HG02763 (cell line): ENCODE measurements around the gene CTR9.

ENCODE experiments used
- ATAC-seq: cut with Tn5 transposase; IDR thresholded peaks from one replicate; pipeline ENCODE4 v1.9.1; 2021; ENCODE audit warnings: mild to moderate bottlenecking, moderate library complexity; ENCODE audit not compliant: unreplicated experiment

The CTR9 gene

DNA sequence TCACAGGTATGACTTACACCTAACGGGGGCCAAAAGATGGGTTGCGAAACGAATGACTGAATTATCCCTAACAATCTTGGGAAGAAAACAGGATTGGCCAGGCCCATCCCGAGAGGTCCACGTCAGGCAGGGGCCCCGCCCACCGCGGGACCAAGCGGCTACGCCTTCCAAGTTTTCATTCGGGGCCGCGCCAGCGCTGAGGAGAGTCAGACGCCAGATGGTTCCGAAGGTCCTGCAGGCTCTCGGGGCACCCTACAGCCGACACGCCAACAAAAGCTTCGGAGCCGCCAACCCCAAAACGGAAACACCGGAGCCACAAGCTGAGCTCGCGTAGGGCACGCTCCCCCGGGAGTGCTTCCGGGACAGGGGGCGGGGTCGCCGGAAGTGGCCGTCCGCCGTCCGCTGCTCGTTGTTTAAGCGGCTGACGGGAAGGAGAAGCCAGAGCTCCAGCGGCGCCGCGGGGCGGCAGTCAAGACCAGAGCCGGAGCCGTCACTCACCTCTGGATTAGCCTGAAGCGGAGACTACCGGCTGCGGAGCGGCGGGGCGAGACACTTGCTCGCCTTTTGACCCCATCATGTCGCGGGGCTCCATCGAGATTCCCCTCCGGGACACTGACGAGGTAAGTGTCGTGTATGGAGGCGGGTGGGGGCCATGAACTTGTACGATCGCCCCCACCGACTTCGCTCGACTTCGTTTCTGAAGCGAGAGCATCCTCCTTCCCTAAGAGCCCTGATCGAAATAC, at the start of gene CTR9:
Gene CTR9 (plus strand): TSS at position 409 of the 743 bp plus-strand sequence. CDS start 167 bp downstream, at position 576.
- peak; percentile 95 for ATAC-seq

DNA sequence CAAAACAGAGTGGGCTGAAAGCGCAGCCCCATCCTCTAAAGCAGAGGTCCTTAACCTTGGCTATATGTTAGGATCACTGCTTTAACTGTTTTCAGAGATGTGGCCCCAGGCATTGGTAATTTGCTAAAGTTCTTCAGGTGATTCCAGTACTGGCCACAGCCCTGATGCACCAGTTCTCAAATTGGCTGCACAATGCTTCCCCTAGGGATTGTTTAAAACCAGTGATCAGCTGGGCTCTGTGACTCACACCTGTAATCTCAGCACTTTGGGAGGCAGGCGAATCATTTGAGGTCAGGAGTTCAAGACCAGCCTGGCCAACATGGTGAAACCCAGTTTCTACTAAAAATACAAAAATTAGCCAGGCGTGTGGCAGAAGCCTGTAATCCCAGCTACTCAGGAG, 49.1 kb upstream of the CTR9 start:
- ATAC-seq: no peak

DNA sequence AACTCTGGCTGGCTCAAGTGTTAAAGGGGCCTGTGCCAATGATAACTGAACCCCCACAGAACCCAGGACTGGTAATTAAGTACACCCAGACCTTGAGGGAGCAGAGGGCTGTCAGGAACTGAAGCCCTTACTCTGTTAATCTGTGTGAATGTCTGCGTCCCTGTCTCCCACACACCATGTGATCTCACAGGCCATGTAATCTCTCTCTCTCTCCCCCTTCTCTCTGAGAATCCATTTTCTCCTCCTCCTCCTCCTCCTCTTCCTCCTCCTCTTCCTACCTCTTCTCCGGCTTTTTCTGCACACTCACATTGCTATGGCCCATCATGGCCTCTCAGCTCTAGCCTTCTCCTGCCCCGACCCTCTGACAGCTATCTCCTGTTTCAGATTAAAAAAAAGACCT, 42.9 kb upstream of the CTR9 start:
- no peak for ATAC-seq

DNA sequence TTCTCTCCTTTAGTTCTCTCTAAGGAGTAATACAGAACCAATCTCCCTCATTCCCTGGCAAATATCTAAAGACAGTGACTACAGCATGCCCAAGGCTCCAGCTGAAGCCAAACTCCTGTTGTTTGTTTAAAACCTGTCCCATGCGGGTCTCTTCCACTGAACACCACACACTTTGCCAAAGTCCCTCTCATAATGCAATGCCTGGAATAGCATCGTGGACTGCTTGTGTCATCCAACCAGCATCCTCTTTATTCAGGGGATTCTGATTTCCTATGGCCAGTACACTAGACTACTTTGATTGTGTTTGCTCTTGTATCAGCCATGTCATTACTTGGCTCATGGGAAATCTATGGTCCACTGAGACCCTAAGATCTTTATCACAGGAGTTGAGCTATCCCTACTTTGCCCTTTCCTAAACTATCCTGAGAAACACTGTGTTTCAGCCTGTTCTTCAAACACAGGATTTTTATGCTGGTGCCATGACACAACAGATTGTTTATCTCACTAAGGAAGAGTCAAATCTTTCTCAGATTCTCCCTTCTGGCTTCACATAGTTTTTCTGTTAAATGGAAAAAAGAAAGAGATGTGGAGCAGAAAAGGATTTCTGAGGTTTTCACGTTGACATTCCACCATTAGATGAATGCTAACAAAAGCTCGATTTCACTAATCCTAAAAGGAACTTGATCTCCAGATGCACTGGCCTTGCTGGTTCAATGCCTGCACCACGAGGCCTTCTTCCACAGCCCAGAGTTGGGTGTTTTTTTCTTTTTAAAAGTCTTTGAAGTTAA, 41.6 kb upstream of the CTR9 start:
- ATAC-seq: no peak

DNA sequence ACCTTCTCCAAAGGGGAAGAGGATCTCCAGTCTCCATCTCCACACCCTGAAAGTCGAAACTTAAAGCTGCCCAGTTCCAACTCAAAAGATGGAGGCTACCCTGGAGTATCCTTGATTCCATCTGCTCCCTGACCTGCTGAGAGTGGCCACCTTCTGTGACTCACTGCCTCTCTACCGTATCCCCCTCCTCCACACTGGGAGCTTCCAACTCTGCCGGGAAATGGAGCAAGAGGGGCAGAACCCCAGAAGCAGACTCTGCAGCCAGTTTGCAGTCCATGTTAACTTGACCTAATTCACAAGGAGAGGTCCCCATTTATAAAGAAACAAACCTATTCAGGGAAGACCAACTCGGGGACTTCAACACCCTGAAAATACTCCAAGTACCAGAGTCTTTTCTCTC, 35.5 kb upstream of the CTR9 start:
- no peak for ATAC-seq

DNA sequence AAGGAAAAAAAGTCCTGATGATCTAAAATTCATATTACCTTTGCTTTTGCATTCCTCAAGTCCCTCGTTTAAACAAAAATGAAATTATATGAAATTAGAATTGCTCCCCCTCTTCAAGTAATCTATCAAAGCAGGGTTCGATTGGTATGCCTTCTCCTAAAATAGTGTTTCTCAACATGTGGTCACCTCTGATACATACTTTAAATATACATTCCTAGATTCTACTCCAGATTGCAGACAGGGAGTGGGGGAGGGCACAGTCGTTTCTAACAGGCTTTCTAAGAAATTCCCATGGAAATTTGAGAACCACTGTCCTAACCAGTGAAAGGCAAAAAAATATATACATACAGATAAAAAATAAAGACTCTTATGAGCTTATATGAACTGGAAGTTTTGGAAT, 34.9 kb upstream of the CTR9 start:
- no peak for ATAC-seq

DNA sequence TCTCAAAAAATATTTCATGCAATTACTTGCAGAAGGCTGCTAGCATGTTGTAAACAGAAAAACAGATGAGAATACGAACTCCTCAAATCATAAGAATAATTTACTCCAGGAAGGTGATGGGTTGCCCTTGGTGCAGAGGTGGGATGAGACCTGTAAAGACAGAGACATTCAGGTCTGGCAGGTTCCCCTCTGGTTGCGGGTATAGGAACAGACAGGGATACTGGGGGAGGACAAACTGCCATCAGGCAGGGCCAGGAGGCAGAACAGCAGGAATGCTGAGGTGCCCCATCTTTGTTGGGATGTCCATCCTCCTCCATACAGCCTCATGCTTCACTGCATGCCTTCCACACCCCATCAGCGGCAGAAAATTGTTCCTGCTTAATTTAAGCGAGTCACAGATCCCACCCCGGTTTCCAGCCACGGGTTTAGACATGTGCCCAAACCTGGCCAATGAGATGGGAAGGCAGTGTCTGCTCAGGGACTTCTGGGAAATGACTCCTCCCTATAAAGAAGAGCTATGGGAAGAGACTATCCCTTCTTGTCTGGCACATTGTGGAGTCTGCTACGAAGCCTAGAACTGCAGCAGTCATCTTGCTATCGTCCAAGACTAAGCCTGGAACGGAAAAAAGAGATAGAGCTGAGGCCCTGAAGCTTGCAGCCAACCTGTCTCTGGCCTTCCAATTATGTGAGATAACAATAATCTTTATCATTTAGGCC, 34.3 kb upstream of the CTR9 start:
- no peak for ATAC-seq

DNA sequence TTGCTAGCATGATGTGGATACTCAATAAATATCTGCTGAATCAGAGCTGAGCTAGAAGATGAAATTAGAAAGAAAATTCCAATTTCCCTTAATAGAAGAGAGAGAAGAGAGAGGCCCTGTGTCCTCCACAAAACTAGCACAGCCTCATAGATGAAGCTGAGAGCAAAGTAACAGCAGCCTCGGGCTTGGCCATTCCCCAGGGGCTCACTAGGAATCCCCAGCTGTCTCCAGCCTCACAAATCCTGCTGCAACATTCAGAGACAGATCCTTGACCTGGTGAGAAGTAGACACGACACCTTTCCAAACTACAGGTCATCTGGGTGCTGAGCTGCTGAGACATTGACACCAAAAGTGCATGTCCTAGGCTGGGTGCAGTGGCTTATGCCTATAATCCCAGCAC, 31.4 kb upstream of the CTR9 start:
- ATAC-seq: no peak

DNA sequence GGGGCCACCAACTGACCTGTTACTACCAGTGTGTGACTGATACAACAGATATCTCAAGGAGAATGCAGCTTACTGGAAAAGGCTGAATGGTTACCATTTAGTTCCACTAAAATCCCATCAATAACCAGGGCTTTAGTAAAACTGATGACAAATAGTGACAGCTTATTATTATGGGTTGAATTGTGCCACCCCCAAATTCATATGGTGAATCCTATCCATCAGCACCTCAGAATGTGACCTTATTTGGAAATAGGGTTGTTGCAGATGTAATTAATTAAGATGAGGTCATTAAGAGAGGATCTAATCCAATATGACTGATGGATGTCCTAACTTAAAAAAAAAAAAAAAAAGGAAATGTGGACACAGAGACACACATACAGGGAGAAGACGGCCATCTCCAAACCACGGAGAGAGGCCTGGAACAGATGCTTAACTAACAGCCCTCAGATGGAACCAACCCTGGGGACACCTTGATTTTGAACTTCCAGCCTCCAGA, 30.1 kb upstream of the CTR9 start:
- ATAC-seq: no peak

DNA sequence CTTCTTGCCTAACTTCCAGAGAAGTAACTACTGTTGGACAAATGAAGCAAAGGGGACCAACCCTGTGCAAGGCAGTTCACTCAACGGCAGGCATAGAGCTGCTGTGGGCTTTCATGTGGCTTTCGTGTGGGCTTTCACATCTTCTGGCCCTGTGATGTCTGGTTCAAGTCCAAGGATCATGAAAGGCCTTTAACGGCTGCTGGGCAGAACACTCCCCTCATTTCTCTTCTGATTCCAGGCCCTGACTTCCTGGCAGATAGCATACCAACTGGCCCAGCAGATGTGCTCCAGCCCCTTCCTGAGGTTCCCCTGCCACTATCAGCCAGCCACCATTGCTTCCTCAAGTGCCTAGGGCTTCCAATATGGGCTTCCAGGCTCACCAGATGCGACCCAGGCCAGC, 28.7 kb upstream of the CTR9 start:
- no peak for ATAC-seq

DNA sequence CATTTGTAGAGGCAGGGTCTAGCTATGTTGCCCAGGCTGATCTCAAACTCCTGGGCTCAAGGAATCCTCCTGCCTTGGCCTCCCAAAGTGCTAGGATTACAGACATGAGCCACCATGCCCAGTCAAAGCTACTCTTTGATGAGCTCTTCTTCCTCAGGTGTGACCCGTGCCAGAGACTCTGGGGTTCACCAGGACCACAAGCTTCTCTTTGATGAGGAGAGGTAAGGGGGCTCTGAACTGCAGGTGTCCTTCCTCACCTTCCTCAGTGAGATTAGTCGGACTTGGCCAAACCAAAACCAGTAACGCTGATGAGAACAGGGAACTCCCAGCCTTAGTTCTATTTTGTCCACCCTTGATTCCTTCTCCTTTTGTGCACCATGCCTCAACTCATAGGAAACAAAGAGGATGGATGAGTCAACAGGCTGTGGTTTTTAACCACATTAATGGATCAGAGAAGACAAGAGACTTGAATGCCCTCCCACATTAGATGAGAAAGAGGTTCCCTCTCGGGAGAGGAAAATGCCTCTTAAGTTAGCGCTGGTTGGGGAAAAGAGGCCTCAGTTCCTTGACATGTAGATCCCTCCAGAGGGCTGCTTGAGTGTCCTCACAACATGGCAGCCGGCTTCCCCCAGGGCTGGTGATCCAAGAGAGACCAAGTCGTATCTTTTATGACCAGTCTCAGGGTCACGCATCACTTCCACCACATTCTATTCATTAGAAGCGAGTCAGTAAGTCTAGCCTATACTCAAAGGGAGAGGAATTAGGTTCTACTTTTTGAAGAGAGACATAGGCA, 25.7 kb upstream of the CTR9 start:
- ATAC-seq: no peak

DNA sequence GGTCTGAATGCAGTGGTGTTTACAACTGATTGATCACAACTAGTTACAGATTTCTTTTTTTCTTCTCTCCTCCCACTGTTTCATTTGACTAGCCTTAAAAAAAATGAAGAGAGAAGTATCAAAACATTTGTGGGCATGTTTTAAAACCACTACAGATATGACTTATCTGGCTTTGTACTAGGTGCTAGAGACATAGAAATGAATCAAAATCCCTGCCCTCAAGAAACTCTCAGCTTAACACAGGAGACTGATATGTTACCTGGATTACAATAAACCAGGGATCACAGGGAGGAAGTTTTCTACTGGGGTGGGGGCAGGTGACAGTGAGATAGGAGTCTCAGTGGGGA, 25.2 kb upstream of the CTR9 start:
- no peak for ATAC-seq

DNA sequence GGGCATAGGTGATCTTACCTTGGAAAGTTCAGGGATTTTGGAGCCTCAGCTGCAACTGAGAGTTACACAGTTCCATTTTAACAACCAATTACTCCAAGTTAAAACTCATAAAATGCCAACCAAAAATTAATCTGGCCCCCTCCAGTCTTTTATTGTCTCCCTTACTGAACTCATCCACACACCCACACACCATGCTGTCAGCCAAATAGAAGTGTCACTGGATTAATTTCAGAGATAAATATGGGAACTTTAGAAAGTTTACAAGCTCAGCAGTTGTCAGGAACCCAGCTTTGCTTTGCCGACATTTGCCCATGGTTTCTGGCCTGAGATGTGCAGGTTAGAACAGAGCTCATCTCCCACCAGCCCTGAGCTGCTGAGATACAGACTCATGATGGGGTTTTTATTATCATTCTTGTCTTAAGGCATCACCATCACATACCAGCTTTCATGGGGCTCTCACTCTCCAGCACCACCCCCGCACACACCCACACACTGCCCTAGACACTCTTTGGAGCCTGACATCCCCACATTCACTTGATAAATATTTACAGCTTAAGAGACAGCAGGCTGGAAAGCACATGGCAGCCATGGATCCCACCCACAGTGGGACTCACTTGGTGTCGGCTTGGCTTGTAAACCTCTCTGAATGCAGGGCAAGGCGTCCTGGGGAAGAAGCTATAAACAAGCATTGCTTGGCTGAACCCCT, 23.7 kb upstream of the CTR9 start:
- no peak for ATAC-seq

DNA sequence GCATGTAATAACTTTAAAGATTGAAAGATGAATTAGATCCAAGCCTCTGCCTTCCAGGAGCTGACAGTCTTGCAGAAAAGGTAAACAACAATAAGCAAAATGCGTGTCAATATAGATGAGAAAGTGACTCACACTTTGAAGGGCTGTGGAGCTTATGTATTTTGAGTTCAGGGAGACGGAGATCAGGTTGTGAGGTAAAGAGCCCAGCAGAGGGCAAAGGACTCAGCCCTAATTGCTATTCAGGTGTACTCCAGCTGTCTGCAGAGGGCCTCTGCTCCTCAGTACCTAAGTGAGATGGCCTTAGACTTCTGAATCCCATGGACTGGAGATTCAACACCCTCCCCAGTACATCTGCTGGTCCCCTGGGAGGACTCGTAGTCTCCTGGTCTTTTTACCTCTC, 22.9 kb upstream of the CTR9 start:
- no peak for ATAC-seq

DNA sequence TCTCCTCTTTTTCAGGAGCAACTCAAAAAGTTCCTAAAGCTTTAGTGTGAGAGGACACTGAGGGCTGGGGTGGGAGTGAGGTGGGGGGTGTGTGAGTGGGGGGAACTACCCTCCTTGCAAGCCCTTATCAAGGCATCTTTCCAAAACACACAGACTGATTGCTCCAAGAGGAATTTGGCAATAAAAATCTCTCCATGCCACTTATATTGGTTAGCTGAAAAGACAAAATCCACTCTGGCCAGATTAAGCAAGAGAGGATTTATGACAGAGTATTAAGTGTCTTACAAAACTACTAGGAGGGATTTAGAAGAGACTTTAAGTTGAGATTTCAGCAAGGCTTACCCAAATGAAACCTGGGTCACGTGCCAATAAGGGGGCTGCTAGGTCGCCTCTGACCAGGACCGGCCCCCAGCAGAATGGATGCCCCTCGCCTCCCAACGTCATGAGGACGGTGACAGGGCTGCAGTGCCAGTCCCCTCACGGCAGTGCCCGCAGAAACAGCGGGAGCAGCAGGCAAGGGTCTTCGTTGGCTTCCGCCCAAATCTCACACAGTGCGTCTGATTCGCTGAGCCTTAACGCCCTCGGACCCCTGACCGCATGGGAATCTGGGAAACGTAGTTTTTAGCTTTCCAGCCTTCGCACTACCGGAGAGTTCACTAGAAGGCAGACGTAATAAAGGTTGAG, 22.1 kb upstream of the CTR9 start:
- ATAC-seq: no peak

DNA sequence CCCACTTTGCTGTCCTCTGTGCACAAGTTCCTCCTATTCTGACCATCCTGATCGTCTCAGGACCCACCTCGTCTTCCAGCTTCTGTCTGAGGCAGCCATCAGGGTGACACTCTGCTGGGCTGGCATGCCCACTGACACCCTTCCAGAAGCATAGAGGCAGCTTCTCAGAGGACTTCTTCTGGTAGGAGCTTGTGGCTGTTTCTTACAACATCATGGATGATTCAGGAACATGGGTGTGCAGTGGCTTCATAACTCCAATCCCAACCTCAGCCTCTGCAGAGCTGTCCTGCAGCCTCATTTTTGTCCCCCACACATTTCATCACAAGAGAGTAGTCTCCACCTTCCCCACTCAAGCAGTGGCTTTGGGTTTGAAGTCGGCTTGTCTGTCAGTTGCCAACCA, 20.9 kb upstream of the CTR9 start:
- no peak for ATAC-seq

DNA sequence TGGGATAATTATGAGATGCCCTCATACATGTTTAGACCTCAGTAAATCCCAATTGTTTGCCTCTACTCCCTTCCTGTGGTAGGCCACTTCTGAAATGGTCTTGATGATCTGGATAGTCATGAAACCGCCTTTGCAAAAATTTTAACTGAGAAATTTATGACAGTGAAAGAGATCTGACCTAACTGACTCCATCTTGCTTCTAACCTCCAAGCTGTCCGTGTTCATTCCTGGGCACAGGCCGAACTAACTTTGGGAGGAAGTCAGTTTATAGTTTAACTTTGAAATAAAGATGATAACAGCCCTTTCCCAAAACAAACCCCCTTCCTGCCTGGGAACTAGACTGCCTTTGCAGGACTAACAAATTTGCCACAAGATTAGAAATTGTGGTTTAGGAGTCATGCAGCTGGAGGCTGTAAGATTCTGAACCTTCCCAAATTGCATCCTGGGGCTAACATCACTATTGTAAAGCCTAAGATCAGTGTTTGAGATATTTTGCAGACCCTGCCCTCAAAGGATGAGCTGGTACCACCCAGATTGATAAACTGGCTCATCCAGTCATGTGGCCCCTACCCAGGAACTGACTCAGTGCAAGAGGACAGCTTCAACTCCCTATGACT, 19.9 kb upstream of the CTR9 start:
- ATAC-seq: no peak

DNA sequence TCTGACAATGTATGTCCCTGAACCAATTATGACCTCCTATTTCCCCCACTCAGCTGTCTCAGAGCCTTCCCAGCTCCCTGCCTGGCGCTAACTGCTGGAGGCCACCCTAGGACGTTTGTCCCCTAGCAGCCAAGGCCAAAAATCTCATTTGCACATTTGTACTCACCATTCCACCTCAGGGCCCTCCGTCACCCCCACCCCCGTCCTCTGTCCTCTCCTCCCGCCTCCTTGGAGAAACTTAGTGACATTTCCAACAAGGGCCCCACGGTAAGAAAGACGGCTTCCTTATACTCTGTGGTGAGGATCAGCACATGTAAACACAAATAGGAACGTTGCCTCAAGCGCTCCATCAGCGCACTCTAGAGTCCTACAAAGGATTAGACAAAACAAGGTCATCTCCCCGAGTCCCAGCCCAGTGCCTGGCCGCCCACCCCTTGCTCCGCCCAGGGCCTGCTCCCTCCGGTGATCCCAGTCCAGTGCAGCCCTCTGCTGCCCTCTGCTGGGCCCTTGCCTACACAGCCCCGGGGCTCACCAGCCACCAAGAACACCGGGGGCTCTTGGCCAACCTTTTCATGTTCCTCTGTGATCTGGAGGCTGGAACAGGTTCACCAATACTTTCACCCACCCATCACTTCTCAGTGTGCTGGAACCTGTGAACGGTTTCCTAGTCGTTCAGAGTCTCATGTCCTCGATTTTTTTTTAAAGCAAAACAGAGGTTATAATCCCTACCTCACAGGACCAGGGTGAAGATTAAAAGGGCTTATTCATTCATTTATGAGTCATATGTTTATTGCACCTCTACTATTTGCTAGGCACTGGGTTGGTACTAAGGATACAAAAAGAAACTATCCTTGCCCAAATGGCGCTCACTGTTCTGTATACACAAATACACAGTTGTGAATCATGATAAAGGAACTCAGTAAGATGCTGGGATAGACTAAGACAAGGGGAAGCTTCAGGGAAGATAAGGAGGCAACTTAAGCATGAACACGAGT, 15.3 kb upstream of the CTR9 start:
- ATAC-seq: peak; percentile 96
